ENCODE results near the gene DNASE1L1. TPM values are rescaled to one million over a fixed set of nuclear protein-coding genes. Genes with fewer than 3 reads are reported as not detected.

Gene DNASE1L1
- polyA plus RNA-seq, 3 donors, result 26.2 to 64.5 (median 27.2) TPM

DNA sequence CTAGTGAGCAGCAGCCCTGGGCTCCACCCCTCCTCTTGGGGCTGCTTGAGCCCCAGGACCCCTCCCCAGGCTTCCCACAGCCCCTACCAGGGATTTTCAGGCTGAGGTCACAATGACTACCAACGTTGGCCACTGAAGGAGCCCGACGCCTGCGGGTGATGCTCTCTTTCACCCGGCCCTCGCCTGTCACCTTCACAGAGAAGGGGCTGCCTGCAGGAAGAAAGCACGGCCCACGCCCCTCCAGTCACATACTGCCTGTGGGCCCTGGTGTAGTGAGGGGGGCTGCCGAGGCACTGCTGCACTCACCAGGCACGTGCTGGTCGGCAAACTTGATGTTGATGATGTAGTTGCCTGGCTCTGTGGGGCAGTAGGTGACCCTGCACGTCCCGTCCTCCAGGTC, 56.6 kb downstream of the DNASE1L1 start:
- Histone ChIP-seq H2AFZ (ENCODE audit: insufficient read depth, low read depth, low read length, poor library complexity, severe bottlenecking) (no peak overlapping the region), H3K4me2 (replicated peaks; ENCODE audit: extremely low read depth, low read length, poor library complexity, severe bottlenecking) (no peak overlapping the region), H3K36me3 (replicated peaks in 1 of 2; ENCODE audit: control insufficient read depth in 1 of 2, insufficient read depth in 2 of 2, low read length in 2 of 2) (peaks cover 92% of the 10 kb centered on the region in 2 donors), H3K4me3 (replicated peaks in 1 of 3; ENCODE audit: low read depth in 2 of 3, low read length in 3 of 3) (no peak overlapping the region), H3K9ac (ENCODE audit: insufficient read depth, low read length, poor library complexity, severe bottlenecking) (no peak overlapping the region), H3K4me1 (ENCODE audit: control insufficient read depth in 1 of 2, insufficient read depth in 2 of 2, low read length in 2 of 2) (peaks cover 25 to 46% of the 10 kb centered on the region in 2 donors), H3K79me2 (ENCODE audit: insufficient read depth, low read length) (peaks cover 26% of the 10 kb centered on the region), H3K27ac (ENCODE audit: low read depth in 1 of 2, low read length in 2 of 2) (peak overlapping the region; percentile 4 to 8), H4K20me1 (ENCODE audit: insufficient read depth, low read length) (peaks cover 95% of the 10 kb centered on the region), H3K9me3 (replicated peaks in 1 of 2; ENCODE audit: control insufficient read depth in 1 of 2, insufficient read depth in 1 of 2, low read length in 2 of 2) (no peaks in the 10 kb centered on the region), H3K27me3 (ENCODE audit: control insufficient read depth in 2 of 2, insufficient read depth in 2 of 2, low read length in 2 of 2) (no peaks in the 10 kb centered on the region)
- WGBS (ENCODE audit: insufficient coverage), result 85% methylated on average over 4 of the region's 13 CpGs
- Mint-ChIP-seq H3K27ac (peak overlapping the region in 1 of 7 donors; percentile 25), H3K4me1 (peaks cover 16% of the 10 kb centered on the region), H3K36me3 (peaks cover 49 to 80% of the 10 kb centered on the region in 2 donors), H3K4me3 (no peak overlapping the region), H3K27me3 (ENCODE audit: low read depth in 3 of 3) (peaks cover 0 to 2% (median 0%) of the 10 kb centered on the region in 3 donors), H3K9me3 (no peaks in the 10 kb centered on the region)
- no peak for DNase-seq
- TF ChIP-seq, protein P1, sequence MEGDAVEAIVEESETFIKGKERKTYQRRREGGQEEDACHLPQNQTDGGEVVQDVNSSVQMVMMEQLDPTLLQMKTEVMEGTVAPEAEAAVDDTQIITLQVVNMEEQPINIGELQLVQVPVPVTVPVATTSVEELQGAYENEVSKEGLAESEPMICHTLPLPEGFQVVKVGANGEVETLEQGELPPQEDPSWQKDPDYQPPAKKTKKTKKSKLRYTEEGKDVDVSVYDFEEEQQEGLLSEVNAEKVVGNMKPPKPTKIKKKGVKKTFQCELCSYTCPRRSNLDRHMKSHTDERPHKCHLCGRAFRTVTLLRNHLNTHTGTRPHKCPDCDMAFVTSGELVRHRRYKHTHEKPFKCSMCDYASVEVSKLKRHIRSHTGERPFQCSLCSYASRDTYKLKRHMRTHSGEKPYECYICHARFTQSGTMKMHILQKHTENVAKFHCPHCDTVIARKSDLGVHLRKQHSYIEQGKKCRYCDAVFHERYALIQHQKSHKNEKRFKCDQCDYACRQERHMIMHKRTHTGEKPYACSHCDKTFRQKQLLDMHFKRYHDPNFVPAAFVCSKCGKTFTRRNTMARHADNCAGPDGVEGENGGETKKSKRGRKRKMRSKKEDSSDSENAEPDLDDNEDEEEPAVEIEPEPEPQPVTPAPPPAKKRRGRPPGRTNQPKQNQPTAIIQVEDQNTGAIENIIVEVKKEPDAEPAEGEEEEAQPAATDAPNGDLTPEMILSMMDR (IDR thresholded peaks at IDR 0.05), result no peak
- intact Hi-C loops (cut with micrococcal nuclease), result no loop called here

DNA sequence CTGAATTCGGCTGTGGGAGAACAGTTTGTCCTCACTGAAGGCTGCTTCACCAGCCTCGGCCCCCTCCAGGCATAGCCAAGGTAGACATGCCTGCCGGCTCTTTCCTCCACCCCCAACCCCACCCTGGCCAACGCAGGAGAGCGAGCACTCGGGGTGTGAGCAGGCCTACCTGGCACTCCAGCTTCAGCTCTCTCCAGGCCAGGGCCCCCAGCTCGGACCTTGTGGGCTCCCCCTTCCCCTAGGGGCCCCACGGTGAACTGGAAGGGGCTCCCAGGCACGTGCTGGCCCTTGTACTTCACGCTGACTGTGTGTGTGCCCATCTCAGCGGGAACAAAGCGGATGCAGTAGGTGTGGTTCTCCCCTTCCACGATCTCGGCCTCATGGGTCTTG, 57.0 kb downstream of the DNASE1L1 start:
- no peak for DNase-seq
- TF ChIP-seq, protein P1 (IDR thresholded peaks at IDR 0.05), result no peak
- intact Hi-C loops (cut with micrococcal nuclease), result no loop called here
- H4K20me1 ChIP-seq (ENCODE audit: insufficient read depth, low read length), result peaks cover 94% of the 10 kb centered on the region
- Mint-ChIP-seq H3K27me3 (ENCODE audit: low read depth in 3 of 3) (peaks cover 0 to 3% (median 0%) of the 10 kb centered on the region in 3 donors), H3K4me1 (peaks cover 21% of the 10 kb centered on the region), H3K36me3 (peaks cover 50 to 77% of the 10 kb centered on the region in 2 donors), H3K27ac (peak overlapping the region in 2 of 7 donors; percentile 26 to 62), H3K4me3 (peak overlapping the region in 1 of 2 donors; percentile 24), H3K9me3 (no peaks in the 10 kb centered on the region)
- H3K4me1 ChIP-seq (ENCODE audit: control insufficient read depth in 1 of 2, insufficient read depth in 2 of 2, low read length in 2 of 2), result peaks cover 30 to 50% of the 10 kb centered on the region in 2 donors
- no peaks in the 10 kb centered on the region for H3K27me3 ChIP-seq (ENCODE audit: control insufficient read depth in 2 of 2, insufficient read depth in 2 of 2, low read length in 2 of 2)
- H3K36me3 ChIP-seq (replicated peaks in 1 of 2; ENCODE audit: control insufficient read depth in 1 of 2, insufficient read depth in 2 of 2, low read length in 2 of 2), result peaks cover 87% of the 10 kb centered on the region in 2 donors
- peaks cover 22% of the 10 kb centered on the region for H3K79me2 ChIP-seq (ENCODE audit: insufficient read depth, low read length)
- no peak overlapping the region for H2AFZ ChIP-seq (ENCODE audit: insufficient read depth, low read depth, low read length, poor library complexity, severe bottlenecking)
- peak overlapping the region; percentile 4 to 8 for H3K27ac ChIP-seq (ENCODE audit: low read depth in 1 of 2, low read length in 2 of 2)
- no peaks in the 10 kb centered on the region for H3K9me3 ChIP-seq (replicated peaks in 1 of 2; ENCODE audit: control insufficient read depth in 1 of 2, insufficient read depth in 1 of 2, low read length in 2 of 2)
- WGBS (ENCODE audit: insufficient coverage), result no CpG with 5 or more reads among the region's 14 CpGs
- H3K4me2 ChIP-seq (replicated peaks; ENCODE audit: extremely low read depth, low read length, poor library complexity, severe bottlenecking), result no peak overlapping the region
- H3K9ac ChIP-seq (ENCODE audit: insufficient read depth, low read length, poor library complexity, severe bottlenecking), result no peak overlapping the region
- no peak overlapping the region for H3K4me3 ChIP-seq (replicated peaks in 1 of 3; ENCODE audit: low read depth in 2 of 3, low read length in 3 of 3)

Small RNAs within 50 kb of the gene (small RNA-seq; reads per million reads assigned to genes)
- gene MIR6858 (ENCODE audit: insufficient read length, low read depth) (not detected), gene SNORA70 (ENCODE audit: insufficient read length, low read depth) (not detected)

Other genes with a start within 250 kb of the DNASE1L1 start
- gene OPN1MW, start 226.7 kb downstream of the DNASE1L1 start, polyA plus RNA-seq, result not detected
- gene OPN1MW2, start 189.5 kb downstream of the DNASE1L1 start, polyA plus RNA-seq, result not detected
- gene OPN1MW3, start 151.7 kb downstream of the DNASE1L1 start, polyA plus RNA-seq, result under 1 TPM in 1 of 3 donors, not detected in 2; 0.03 TPM
- gene TEX28, start 114.1 kb downstream of the DNASE1L1 start, polyA plus RNA-seq, result not detected
- 1 to 10 TPM in 1 of 3 donors, under 1 TPM in 2; 0.20 to 1.3 (median 0.60) TPM for gene TKTL1, start 113.5 kb downstream of the DNASE1L1 start, polyA plus RNA-seq
- gene FLNA, start 34.6 kb downstream of the DNASE1L1 start, polyA plus RNA-seq, result 100 to 1,000 TPM; 111 to 874 (median 219) TPM
- 100 to 1,000 TPM in 1 of 3 donors, 10 to 100 TPM in 2; 14.0 to 126 (median 17.6) TPM for gene EMD, start 30.0 kb downstream of the DNASE1L1 start, polyA plus RNA-seq
- gene RPL10, start 10.9 kb downstream of the DNASE1L1 start, polyA plus RNA-seq, result 1,000 to 10,000 TPM; 1,536 to 5,639 (median 1,724) TPM
- gene TAFAZZIN, start 2.3 kb upstream of the DNASE1L1 start, polyA plus RNA-seq, result 100 to 1,000 TPM in 1 of 3 donors, 10 to 100 TPM in 2; 21.7 to 166 (median 21.9) TPM
- 100 to 1,000 TPM; 116 to 178 (median 145) TPM for gene ATP6AP1, start 19.4 kb upstream of the DNASE1L1 start, polyA plus RNA-seq
- gene GDI1, start 27.9 kb upstream of the DNASE1L1 start, polyA plus RNA-seq, result 100 to 1,000 TPM in 1 of 3 donors, 10 to 100 TPM in 2; 15.8 to 398 (median 21.3) TPM
- gene FAM50A, start 34.9 kb upstream of the DNASE1L1 start, polyA plus RNA-seq, result 10 to 100 TPM; 23.9 to 88.9 (median 46.4) TPM
- gene PLXNA3, start 49.0 kb upstream of the DNASE1L1 start, polyA plus RNA-seq, result 10 to 100 TPM in 1 of 3 donors, under 1 TPM in 1, not detected in 1; 0.02 to 10.9 TPM
- gene LAGE3, start 70.0 kb upstream of the DNASE1L1 start, polyA plus RNA-seq, result 10 to 100 TPM; 12.4 to 30.9 (median 18.6) TPM
- gene UBL4A, start 77.4 kb upstream of the DNASE1L1 start, polyA plus RNA-seq, result 10 to 100 TPM; 27.9 to 29.0 (median 28.1) TPM
- 10 to 100 TPM; 25.3 to 33.1 (median 26.7) TPM for gene SLC10A3, start 81.4 kb upstream of the DNASE1L1 start, polyA plus RNA-seq
- 10 to 100 TPM; 14.5 to 26.5 (median 16.3) TPM for gene FAM3A, start 107.0 kb upstream of the DNASE1L1 start, polyA plus RNA-seq
- 100 to 1,000 TPM in 1 of 3 donors, 10 to 100 TPM in 2; 10.7 to 165 (median 14.7) TPM for gene G6PD, start 137.6 kb upstream of the DNASE1L1 start, polyA plus RNA-seq
- gene IKBKG, start 138.4 kb upstream of the DNASE1L1 start, polyA plus RNA-seq, result 10 to 100 TPM; 31.3 to 60.8 (median 33.7) TPM
- not detected for gene CTAG1A, start 175.9 kb upstream of the DNASE1L1 start, polyA plus RNA-seq
- not detected for gene CTAG1B, start 210.0 kb upstream of the DNASE1L1 start, polyA plus RNA-seq
- not detected for gene CTAG2, start 244.3 kb upstream of the DNASE1L1 start, polyA plus RNA-seq